ENCODE results near the gene ACOT9. TPM values are rescaled to one million over a fixed set of nuclear protein-coding genes. Genes with fewer than 3 reads are reported as not detected.
"Not testable (repeated sequence)": the region's sequence is repeated elsewhere in the genome, so short reads cannot be mapped to it uniquely, and the experiment has no call there.

ACOT9 gene
- total and polyA plus RNA-seq, 5 donors from 2014 or later: 20.0 to 51.6 (median 26.3) TPM

- no peaks in the 10 kb centered on the region for H3K4me1 Mint-ChIP-seq
- H3K27me3 Mint-ChIP-seq: no peaks in the 10 kb centered on the region
- Histone ChIP-seq H3K36me3 (ENCODE audit: control insufficient read depth, insufficient read depth, low read length) (peaks cover 29% of the 10 kb centered on the region), H3K9me3 (ENCODE audit: control insufficient read depth in 2 of 2, low read length in 2 of 2) (no peaks in the 10 kb centered on the region), H3K27me3 (ENCODE audit: control insufficient read depth, insufficient read depth, low read length) (no peaks in the 10 kb centered on the region), H3K4me3 (ENCODE audit: low read depth, low read length) (no peak overlapping the region), H3K4me1 (ENCODE audit: control insufficient read depth, insufficient read depth, low read length, poor library complexity, severe bottlenecking) (no peaks in the 10 kb centered on the region), H3K27ac (ENCODE audit: insufficient read depth, low read length, poor library complexity, severe bottlenecking) (no peak overlapping the region)
- H3K9me3 Mint-ChIP-seq: no peaks in the 10 kb centered on the region
- peak overlapping the region in 1 of 4 donors; percentile 21 for H3K4me3 Mint-ChIP-seq
- H3K27ac Mint-ChIP-seq: no peak overlapping the region
- DNase-seq (no peak), ATAC-seq (ENCODE audit: low read depth in 2 of 2) (no peak)
- H3K36me3 Mint-ChIP-seq: peaks cover 10% of the 10 kb centered on the region
These were observed 22.9 kb downstream of the ACOT9 start for GRCh38 chrX:23720117-23720677.

GRCh38 chrX:23705235-23705634 lies 37.8 kb downstream of the ACOT9 start:
- no peak overlapping the region for H3K27ac ChIP-seq (ENCODE audit: insufficient read depth, low read length, poor library complexity, severe bottlenecking)
- H3K9me3 ChIP-seq (ENCODE audit: control insufficient read depth in 2 of 2, low read length in 2 of 2): no peaks in the 10 kb centered on the region
- no peak for ATAC-seq (ENCODE audit: low read depth in 2 of 2)
- H3K36me3 Mint-ChIP-seq: peaks cover 9% of the 10 kb centered on the region
- no peak for DNase-seq
- no peaks in the 10 kb centered on the region for H3K27me3 ChIP-seq (ENCODE audit: control insufficient read depth, insufficient read depth, low read length)
- H3K4me3 ChIP-seq (ENCODE audit: low read depth, low read length): no peak overlapping the region
- no peaks in the 10 kb centered on the region for H3K4me1 Mint-ChIP-seq
- H3K4me3 Mint-ChIP-seq: no peak overlapping the region
- no peaks in the 10 kb centered on the region for H3K27me3 Mint-ChIP-seq
- no peak overlapping the region for H3K27ac Mint-ChIP-seq
- no peaks in the 10 kb centered on the region for H3K4me1 ChIP-seq (ENCODE audit: control insufficient read depth, insufficient read depth, low read length, poor library complexity, severe bottlenecking)
- peaks cover 27% of the 10 kb centered on the region for H3K36me3 ChIP-seq (ENCODE audit: control insufficient read depth, insufficient read depth, low read length)
- H3K9me3 Mint-ChIP-seq: no peaks in the 10 kb centered on the region

GRCh38 chrX:23704673-23705206 lies 38.3 kb downstream of the ACOT9 start:
- H3K9me3 Mint-ChIP-seq: no peaks in the 10 kb centered on the region

DNA sequence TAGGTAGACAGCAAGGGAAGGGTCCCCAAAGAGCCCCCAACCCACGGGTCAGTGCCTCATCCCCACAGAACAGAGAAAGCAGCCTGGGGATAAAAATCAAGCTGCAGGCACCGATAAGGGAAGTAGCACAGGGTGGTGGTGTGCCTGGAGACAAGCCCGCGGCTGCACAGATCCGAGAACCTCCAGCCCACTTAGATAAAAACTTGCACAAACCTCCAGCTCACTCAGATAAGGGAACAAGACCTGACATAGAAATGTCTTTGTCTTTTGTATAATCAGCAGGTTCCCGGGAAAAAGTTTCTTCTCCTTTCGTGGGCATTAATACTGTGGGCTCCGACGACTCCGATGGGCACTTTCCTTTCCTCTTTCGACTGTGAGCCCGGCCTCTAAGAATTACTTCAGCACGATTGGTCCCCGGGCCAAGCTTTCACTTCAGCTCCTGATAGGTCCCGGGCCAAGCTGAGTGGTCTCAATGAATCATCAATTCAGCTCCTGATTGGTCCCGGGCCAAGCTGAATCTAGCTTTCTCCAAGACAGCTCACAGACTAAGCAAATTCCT lies 43.4 kb downstream of the ACOT9 start:
- H3K4me3 ChIP-seq (ENCODE audit: low read depth, low read length): no peak overlapping the region
- H3K36me3 ChIP-seq (ENCODE audit: control insufficient read depth, insufficient read depth, low read length): peaks cover 6% of the 10 kb centered on the region
- H3K9me3 ChIP-seq (ENCODE audit: control insufficient read depth in 2 of 2, low read length in 2 of 2): no peaks in the 10 kb centered on the region
- DNase-seq (peak in 1 of 3 donors; percentile 4), ATAC-seq (ENCODE audit: low read depth in 2 of 2) (no peak)
- H3K27me3 ChIP-seq (ENCODE audit: control insufficient read depth, insufficient read depth, low read length): no peaks in the 10 kb centered on the region
- no peaks in the 10 kb centered on the region for H3K9me3 Mint-ChIP-seq
- peaks cover 6% of the 10 kb centered on the region for H3K36me3 Mint-ChIP-seq
- no peaks in the 10 kb centered on the region for H3K27me3 Mint-ChIP-seq
- H3K27ac ChIP-seq (ENCODE audit: insufficient read depth, low read length, poor library complexity, severe bottlenecking): no peak overlapping the region
- no peaks in the 10 kb centered on the region for H3K4me1 ChIP-seq (ENCODE audit: control insufficient read depth, insufficient read depth, low read length, poor library complexity, severe bottlenecking)
- peak overlapping the region in 2 of 4 donors; percentile 16 to 21 for H3K4me3 Mint-ChIP-seq
- H3K4me1 Mint-ChIP-seq: no peaks in the 10 kb centered on the region
- H3K27ac Mint-ChIP-seq: peak overlapping the region in 1 of 3 donors; percentile 20

More at GRCh38 chrX:23704673-23705206, 38.3 kb downstream of the ACOT9 start:
- no peaks in the 10 kb centered on the region for H3K4me1 Mint-ChIP-seq
- H3K4me1 ChIP-seq (ENCODE audit: control insufficient read depth, insufficient read depth, low read length, poor library complexity, severe bottlenecking): no peaks in the 10 kb centered on the region
- no peak overlapping the region for H3K4me3 Mint-ChIP-seq
- no peak overlapping the region for H3K27ac Mint-ChIP-seq
- peaks cover 9% of the 10 kb centered on the region for H3K36me3 Mint-ChIP-seq
- H3K27me3 Mint-ChIP-seq: no peaks in the 10 kb centered on the region
- H3K4me3 ChIP-seq (ENCODE audit: low read depth, low read length): no peak overlapping the region
- ATAC-seq (ENCODE audit: low read depth in 2 of 2) (no peak), DNase-seq (no peak)
- H3K27me3 ChIP-seq (ENCODE audit: control insufficient read depth, insufficient read depth, low read length): no peaks in the 10 kb centered on the region
- H3K36me3 ChIP-seq (ENCODE audit: control insufficient read depth, insufficient read depth, low read length): peaks cover 27% of the 10 kb centered on the region
- no peak overlapping the region for H3K27ac ChIP-seq (ENCODE audit: insufficient read depth, low read length, poor library complexity, severe bottlenecking)
- H3K9me3 ChIP-seq (ENCODE audit: control insufficient read depth in 2 of 2, low read length in 2 of 2): no peaks in the 10 kb centered on the region

DNA sequence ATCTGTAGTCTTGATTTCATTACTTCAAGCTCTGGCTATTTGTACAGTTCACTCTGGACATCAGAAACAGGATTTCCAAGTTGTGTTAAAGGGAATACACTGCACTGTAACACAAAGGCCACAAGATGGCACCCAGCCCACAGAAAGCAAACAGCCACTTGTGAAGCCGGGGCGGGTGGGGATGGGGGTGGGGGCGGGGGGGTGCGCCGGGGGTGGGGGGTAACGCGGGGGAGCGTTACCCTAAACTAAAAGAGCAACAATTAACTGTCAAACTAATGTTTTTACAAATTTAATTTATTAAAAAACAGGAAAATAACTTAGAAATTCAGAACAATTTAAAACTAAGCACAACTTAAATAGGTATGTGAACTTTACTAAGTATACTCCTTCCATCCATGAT lies 48.5 kb downstream of the ACOT9 start:
- Mint-ChIP-seq H3K27ac (no peak overlapping the region), H3K9me3 (no peaks in the 10 kb centered on the region), H3K4me3 (no peak overlapping the region), H3K36me3 (no peaks in the 10 kb centered on the region), H3K27me3 (no peaks in the 10 kb centered on the region), H3K4me1 (no peaks in the 10 kb centered on the region)
- Histone ChIP-seq H3K4me1 (ENCODE audit: control insufficient read depth, insufficient read depth, low read length, poor library complexity, severe bottlenecking) (no peaks in the 10 kb centered on the region), H3K36me3 (ENCODE audit: control insufficient read depth, insufficient read depth, low read length) (no peaks in the 10 kb centered on the region), H3K27ac (ENCODE audit: insufficient read depth, low read length, poor library complexity, severe bottlenecking) (no peak overlapping the region), H3K4me3 (ENCODE audit: low read depth, low read length) (no peak overlapping the region), H3K27me3 (ENCODE audit: control insufficient read depth, insufficient read depth, low read length) (no peaks in the 10 kb centered on the region), H3K9me3 (ENCODE audit: control insufficient read depth in 2 of 2, low read length in 2 of 2) (no peaks in the 10 kb centered on the region)
- ATAC-seq (ENCODE audit: low read depth in 2 of 2): peak in 1 of 2 donors; percentile 53
- DNase-seq: peak; percentile 19 to 64 (median 37)

DNA sequence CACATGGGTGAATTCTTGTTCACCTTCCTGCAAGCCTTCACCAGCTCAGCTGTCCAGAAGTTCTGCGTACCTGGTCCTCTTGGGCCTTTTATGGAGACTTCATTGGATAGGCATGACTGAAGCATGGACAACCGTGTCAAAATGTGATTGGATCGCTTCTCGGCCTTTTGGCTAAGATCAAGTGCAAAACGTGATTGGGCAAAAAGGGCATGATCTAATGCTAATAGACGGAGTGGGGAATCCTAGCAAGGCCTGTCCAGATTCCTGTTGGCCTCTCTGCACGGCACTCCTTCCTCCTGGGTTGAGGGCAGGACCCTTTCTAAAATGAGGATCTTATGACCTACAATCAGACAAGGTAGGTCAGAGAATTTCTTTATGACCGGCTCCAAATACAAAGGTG lies 50.9 kb downstream of the ACOT9 start:
- Mint-ChIP-seq H3K36me3 (no peaks in the 10 kb centered on the region), H3K4me3 (no peak overlapping the region), H3K4me1 (no peaks in the 10 kb centered on the region), H3K9me3 (no peaks in the 10 kb centered on the region), H3K27ac (no peak overlapping the region), H3K27me3 (no peaks in the 10 kb centered on the region)
- no peak for DNase-seq
- Histone ChIP-seq H3K27ac (ENCODE audit: insufficient read depth, low read length, poor library complexity, severe bottlenecking) (no peak overlapping the region), H3K4me1 (ENCODE audit: control insufficient read depth, insufficient read depth, low read length, poor library complexity, severe bottlenecking) (no peaks in the 10 kb centered on the region), H3K9me3 (ENCODE audit: control insufficient read depth in 2 of 2, low read length in 2 of 2) (no peaks in the 10 kb centered on the region), H3K27me3 (ENCODE audit: control insufficient read depth, insufficient read depth, low read length) (no peaks in the 10 kb centered on the region), H3K36me3 (ENCODE audit: control insufficient read depth, insufficient read depth, low read length) (no peaks in the 10 kb centered on the region), H3K4me3 (ENCODE audit: low read depth, low read length) (no peak overlapping the region)
- no peak for ATAC-seq (ENCODE audit: low read depth in 2 of 2)

DNA sequence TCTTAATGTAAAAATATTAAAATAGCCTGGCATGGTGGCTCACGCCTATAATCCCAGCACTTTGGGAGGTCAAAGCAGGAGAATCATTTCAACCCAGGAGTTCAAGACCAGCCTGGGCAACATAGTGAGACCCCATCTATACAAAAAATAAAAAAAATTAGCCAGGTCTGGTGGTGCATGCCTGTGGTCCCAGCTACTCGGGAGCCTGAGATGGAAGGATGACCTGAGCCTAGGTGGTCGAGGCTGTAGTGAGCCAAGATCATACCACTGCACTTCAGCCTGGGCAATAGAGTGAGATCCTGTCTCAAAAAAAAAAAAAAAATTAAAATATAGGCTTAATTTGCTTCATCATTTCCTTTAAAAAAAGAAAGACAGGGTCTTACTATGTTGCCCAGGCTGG lies 66.6 kb downstream of the ACOT9 start:
- H3K4me1 ChIP-seq (ENCODE audit: control insufficient read depth, insufficient read depth, low read length, poor library complexity, severe bottlenecking); H3K9me3 ChIP-seq (ENCODE audit: control insufficient read depth in 2 of 2, low read length in 2 of 2); DNase-seq; H3K27me3 ChIP-seq (ENCODE audit: control insufficient read depth, insufficient read depth, low read length); H3K9me3 Mint-ChIP-seq; ATAC-seq (ENCODE audit: low read depth in 2 of 2); H3K27ac ChIP-seq (ENCODE audit: insufficient read depth, low read length, poor library complexity, severe bottlenecking); H3K27me3 Mint-ChIP-seq; H3K36me3 Mint-ChIP-seq; H3K27ac Mint-ChIP-seq; H3K4me1 Mint-ChIP-seq; H3K4me3 Mint-ChIP-seq; H3K4me3 ChIP-seq (ENCODE audit: low read depth, low read length): not testable (repeated sequence)
- H3K36me3 ChIP-seq (ENCODE audit: control insufficient read depth, insufficient read depth, low read length): peaks cover 11% of the 10 kb centered on the region

GRCh38 chrX:23673108-23673507 lies 70.0 kb downstream of the ACOT9 start:
- no peaks in the 10 kb centered on the region for H3K27me3 Mint-ChIP-seq
- peaks cover 0 to 19% (median 9%) of the 10 kb centered on the region in 4 donors for H3K4me1 Mint-ChIP-seq
- no peaks in the 10 kb centered on the region for H3K9me3 Mint-ChIP-seq
- H3K36me3 ChIP-seq (ENCODE audit: control insufficient read depth, insufficient read depth, low read length): peaks cover 11% of the 10 kb centered on the region
- H3K4me3 ChIP-seq (ENCODE audit: low read depth, low read length): no peak overlapping the region
- H3K4me1 ChIP-seq (ENCODE audit: control insufficient read depth, insufficient read depth, low read length, poor library complexity, severe bottlenecking): peaks cover 6% of the 10 kb centered on the region
- H3K27ac Mint-ChIP-seq: peak overlapping the region in 1 of 3 donors; percentile 56
- H3K27ac ChIP-seq (ENCODE audit: insufficient read depth, low read length, poor library complexity, severe bottlenecking): no peak overlapping the region
- no peaks in the 10 kb centered on the region for H3K27me3 ChIP-seq (ENCODE audit: control insufficient read depth, insufficient read depth, low read length)
- H3K4me3 Mint-ChIP-seq: no peak overlapping the region
- DNase-seq: no peak
- H3K9me3 ChIP-seq (ENCODE audit: control insufficient read depth in 2 of 2, low read length in 2 of 2): no peaks in the 10 kb centered on the region
- ATAC-seq (ENCODE audit: low read depth in 2 of 2): no peak
- H3K36me3 Mint-ChIP-seq: peaks cover 3% of the 10 kb centered on the region
